Keratinocyte (primary cell): ENCODE results near the gene UFSP1. TPM values are rescaled to one million over a fixed set of nuclear protein-coding genes. Genes with fewer than 3 reads are reported as not detected.
"Not testable (repeated sequence)": the region's sequence is repeated elsewhere in the genome, so short reads cannot be mapped to it uniquely, and the experiment has no call there.

Experiments used
- DNase-seq: peaks from one replicate; pipeline ENCODE4 v3.0.0-alpha.2; 2011; ENCODE audit warnings: low read depth, missing footprints, low spot score
- FAIRE-seq: peaks from 2 replicates; lab custom pipeline; 2011; peaks lifted over from hg19 to GRCh38; lab: Jason Lieb, UNC
- H2AFZ ChIP-seq: 2 replicates; pipeline ENCODE4 v1.6.0; 2012; ENCODE audit warnings: low read length, control low read depth, inconsistent platforms; ENCODE audit not compliant: control insufficient read depth
- H3K27ac ChIP-seq: 2 replicates; pipeline ENCODE4 v1.5.1; 2011; ENCODE audit warnings: low read length; ENCODE audit not compliant: control insufficient read depth, insufficient read depth
- H3K27me3 ChIP-seq: 3 replicates; pipeline ENCODE4 v1.6.0; 2011; ENCODE audit warnings: low read length; ENCODE audit not compliant: control insufficient read depth, insufficient read depth; ENCODE audit errors: extremely low read depth
- H3K36me3 ChIP-seq, 2 experiments: 2 replicates in 1 of 2; 3 replicates in 1 of 2; pipeline ENCODE4 v1.5.1; 2011; ENCODE audit warnings: low read length in 2 of 2, mild to moderate bottlenecking in 1 of 2; ENCODE audit not compliant: control insufficient read depth in 2 of 2, insufficient read depth in 2 of 2; ENCODE audit errors: extremely low read depth in 1 of 2
- H3K4me1 ChIP-seq: 3 replicates; pipeline ENCODE4 v1.5.1; 2011; ENCODE audit warnings: low read length; ENCODE audit not compliant: control insufficient read depth, insufficient read depth; ENCODE audit errors: extremely low read depth
- H3K4me2 ChIP-seq: 3 replicates; pipeline ENCODE4 v1.6.0; 2011; ENCODE audit warnings: low read depth, low read length; ENCODE audit not compliant: control insufficient read depth, insufficient read depth; ENCODE audit errors: extremely low read depth
- H3K4me3 ChIP-seq, 3 experiments: fragments of 200-600 bp in 1 of 3; sonication (generic) in 1 of 3; 2 replicates in 2 of 3; 3 replicates in 1 of 3; pipeline ENCODE4 v1.5.1; 2011 to 2016; ENCODE audit warnings: low read length in 3 of 3, mild to moderate bottlenecking in 3 of 3, control low read depth in 2 of 3, inconsistent platforms in 1 of 3, low read depth in 1 of 3, mixed read lengths in 1 of 3, mixed run types in 1 of 3, moderate library complexity in 1 of 3; ENCODE audit not compliant: control insufficient read depth in 2 of 3, insufficient read depth in 2 of 3; ENCODE audit errors: extremely low read depth in 1 of 3
- H3K79me2 ChIP-seq: 2 replicates; pipeline ENCODE4 v1.6.0; 2012; ENCODE audit warnings: low read length; ENCODE audit not compliant: control insufficient read depth, insufficient read depth
- H3K9ac ChIP-seq: 3 replicates; pipeline ENCODE4 v1.6.0; 2011; ENCODE audit warnings: low read length; ENCODE audit not compliant: control insufficient read depth, insufficient read depth; ENCODE audit errors: extremely low read depth
- H3K9me1 ChIP-seq: 3 replicates; pipeline ENCODE4 v1.6.0; 2011; ENCODE audit warnings: low read length; ENCODE audit not compliant: control insufficient read depth, insufficient read depth; ENCODE audit errors: extremely low read depth
- H3K9me3 ChIP-seq: 2 replicates; pipeline ENCODE4 v1.5.1; 2012; ENCODE audit warnings: low read depth, low read length; ENCODE audit not compliant: control insufficient read depth
- H4K20me1 ChIP-seq: 3 replicates; pipeline ENCODE4 v1.6.0; 2011; ENCODE audit warnings: low read length; ENCODE audit not compliant: control insufficient read depth, insufficient read depth; ENCODE audit errors: extremely low read depth
- CTCF ChIP-seq, 3 experiments: IDR thresholded peaks in 1 of 3; conservative IDR thresholded peaks in 1 of 3; optimal IDR thresholded peaks in 1 of 3; 2 replicates in 2 of 3; 3 replicates in 1 of 3; pipeline versions ENCODE3 to v1.5.1; 2011; ENCODE audit warnings: low read length in 3 of 3, mild to moderate bottlenecking in 3 of 3, moderate library complexity in 2 of 3, control low read depth in 1 of 3, inconsistent platforms in 1 of 3; ENCODE audit not compliant: insufficient read depth in 2 of 3; ENCODE audit errors: extremely low read depth in 1 of 3
- EZH2 ChIP-seq: IDR thresholded peaks from one replicate; pipeline ENCODE4 v1.6.1; 2012; ENCODE audit warnings: inconsistent platforms, mild to moderate bottlenecking, low read length, moderate library complexity
- dilution Hi-C: fragments of 300-500 bp; cut with MboI; formaldehyde crosslinking; loops from one replicate; pipeline ENCODE4 v1.7.0; 2020; ENCODE audit warnings: low sequenced_read_pairs; ENCODE audit not compliant: extremely low pct_ligation_motif_present
- polyA plus RNA-seq, 5 experiments: library from polyadenylated mRNA; depleted of rRNA in 3 of 5; stranded (reverse) in 3 of 5; stranded (forward) in 1 of 5; unstranded in 1 of 5; fragments of >200 nt; gene quantifications; 1 replicate in 1 of 5; 2 replicates in 3 of 5; 3 replicates in 1 of 5; pipeline versions ENCODE4 v1.2.1 to v1.2.3, GENCODE V29; 2011 to 2012; ENCODE audit warnings: missing spikeins in 2 of 5, low read depth in 1 of 5, low replicate concordance in 1 of 5

Gene UFSP1
- polyA plus RNA-seq, 1 donor (not counting 4 experiments of a cell fraction or from before 2014, with no cell fraction given): 1.0 TPM

- H3K79me2 ChIP-seq: no peaks in the 10 kb centered on the region
- H4K20me1 ChIP-seq: no peaks in the 10 kb centered on the region
- H3K9ac ChIP-seq: no peak overlapping the region
- H3K27me3 ChIP-seq: no peaks in the 10 kb centered on the region
- no peak overlapping the region for H3K4me2 ChIP-seq
- H3K36me3 ChIP-seq: no peaks in the 10 kb centered on the region
- FAIRE-seq (no peak), DNase-seq (no peak)
- no peak overlapping the region for H3K27ac ChIP-seq
- H3K9me3 ChIP-seq: no peaks in the 10 kb centered on the region
- peaks cover 3% of the 10 kb centered on the region for H3K4me1 ChIP-seq
- H3K9me1 ChIP-seq: no peaks in the 10 kb centered on the region
- H3K4me3 ChIP-seq: no peak overlapping the region
- H2AFZ ChIP-seq: no peak overlapping the region
- dilution Hi-C loops: no loop called here
- TF ChIP-seq EZH2 (no peak), CTCF (optimal IDR thresholded peaks at IDR 0.05 in 1 of 3, IDR thresholded peaks at IDR 0.05 in 1 of 3, conservative IDR thresholded peaks at IDR 0.05 in 1 of 3; ENCODE audit: extremely low read depth in 1 of 3, insufficient read depth in 2 of 3, low read length in 3 of 3) (no peak)
These were observed 22.0 kb upstream of the UFSP1 start for GRCh38 chr7:100911484-100911883.

- DNase-seq, H3K4me2 ChIP-seq, H4K20me1 ChIP-seq, H3K9ac ChIP-seq, dilution Hi-C loops, H3K79me2 ChIP-seq, H3K36me3 ChIP-seq, H3K4me3 ChIP-seq, H3K4me1 ChIP-seq, H3K27me3 ChIP-seq, FAIRE-seq, H2AFZ ChIP-seq, H3K27ac ChIP-seq, H3K9me1 ChIP-seq, H3K9me3 ChIP-seq: not testable (repeated sequence)
These were observed 20.9 kb upstream of the UFSP1 start for GRCh38 chr7:100910443-100910842.

- H3K4me3 ChIP-seq: no peak overlapping the region
- no peaks in the 10 kb centered on the region for H3K36me3 ChIP-seq
- H3K4me2 ChIP-seq: no peak overlapping the region
- dilution Hi-C loops: no loop called here
- no peak overlapping the region for H3K9ac ChIP-seq
- H3K27me3 ChIP-seq: no peaks in the 10 kb centered on the region
- TF ChIP-seq EZH2 (no peak), CTCF (optimal IDR thresholded peaks at IDR 0.05 in 1 of 3, IDR thresholded peaks at IDR 0.05 in 1 of 3, conservative IDR thresholded peaks at IDR 0.05 in 1 of 3; ENCODE audit: extremely low read depth in 1 of 3, insufficient read depth in 2 of 3, low read length in 3 of 3) (no peak)
- no peaks in the 10 kb centered on the region for H3K9me1 ChIP-seq
- H3K4me1 ChIP-seq: no peaks in the 10 kb centered on the region
- H3K9me3 ChIP-seq: no peaks in the 10 kb centered on the region
- H3K79me2 ChIP-seq: no peaks in the 10 kb centered on the region
- H4K20me1 ChIP-seq: no peaks in the 10 kb centered on the region
- no peak overlapping the region for H3K27ac ChIP-seq
- no peak for DNase-seq
- no peak for FAIRE-seq
- H2AFZ ChIP-seq: no peak overlapping the region
These were observed 19.0 kb upstream of the UFSP1 start for GRCh38 chr7:100908512-100908911.
